Uterus (tissue), 2 donors: ENCODE results near the gene HOMER1.

Experiments used
- CTCF ChIP-seq, 4 experiments: fragments of 200-600 bp in 2 of 4; fragments of 450-650 bp in 2 of 4; sonication (generic) in 2 of 4; IDR thresholded peaks; one replicate each; pipeline ENCODE4 v1.5.1; 2016 to 2019; ENCODE audit warnings: antibody characterized with exemption in 4 of 4, mild to moderate bottlenecking in 2 of 4, moderate library complexity in 1 of 4
- POLR2A ChIP-seq, 2 donors: fragments of 450-650 bp; IDR thresholded peaks; one replicate each; pipeline ENCODE4 v1.6.1; 2016; ENCODE audit warnings: antibody characterized with exemption in 2 of 2, mild to moderate bottlenecking in 1 of 2, moderate library complexity in 1 of 2

GRCh38 chr5:79378510-79379186, 135.3 kb downstream of the HOMER1 start:
- TF ChIP-seq POLR2A (IDR thresholded peaks at IDR 0.05) (no peak), CTCF (IDR thresholded peaks at IDR 0.05) (no peak)
